Lower lobe of right lung (tissue), 1 donor: ENCODE measurements around the gene NOM1. TPM values are rescaled to one million over a fixed set of nuclear protein-coding genes. Genes with fewer than 3 reads are reported as not detected.

Experiments
- total RNA-seq: library from RNA; stranded (reverse); fragmentation: NEBNext Ultra II Directional; extraction: Animal tissue kit (Norgen Biotek cat#: 25700); gene quantifications from one replicate; pipeline ENCODE4 v1.2.1, GENCODE V29; 2021
- donor health status: DM: no; HTN: yes; CAD: no; lungs with severe emphysema.

NOM1 gene
- total RNA-seq, 1 donor from 2014 or later, result 16.9 TPM

Other genes starting within 250 kb of the NOM1 start
- gene LMBR1, start 56.5 kb upstream of the NOM1 start, total RNA-seq, result 71.1 TPM
- 0.74 TPM for gene MNX1, start 61.0 kb downstream of the NOM1 start, total RNA-seq
- gene UBE3C, start 189.2 kb downstream of the NOM1 start, total RNA-seq, result 55.7 TPM